ENCODE measurements around the gene LRPAP1.
"Not testable (repeated sequence)": the region's sequence is repeated elsewhere in the genome, so short reads cannot be mapped to it uniquely, and the experiment has no call there.

LRPAP1 gene

DNA sequence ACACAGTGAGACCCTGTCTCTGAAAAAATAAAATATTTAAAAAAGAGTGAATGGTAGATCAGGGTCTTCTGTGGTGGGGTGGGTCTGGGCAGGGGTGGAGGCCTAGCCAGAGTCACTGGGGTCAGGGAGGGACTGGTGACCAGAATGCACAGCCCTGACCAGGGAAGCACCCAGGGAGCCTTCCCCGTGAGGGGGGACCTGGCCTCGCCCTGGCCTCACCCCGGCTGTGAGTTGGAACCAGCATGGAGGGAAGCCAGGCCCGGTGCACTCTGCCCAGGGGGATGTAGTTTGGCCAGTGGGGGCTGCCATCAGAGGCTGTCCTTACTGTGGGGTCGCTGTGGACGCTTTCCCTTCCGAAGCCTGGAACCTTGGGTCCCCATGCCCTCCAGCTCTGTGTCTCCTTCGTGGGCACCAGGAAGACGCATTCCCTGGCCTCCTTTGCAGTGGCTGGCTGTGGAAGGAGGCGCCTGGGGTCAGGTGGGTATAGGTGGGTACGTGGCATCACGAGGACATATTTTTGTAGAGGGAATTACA, 18.6 kb upstream of the LRPAP1 start:
- not testable (repeated sequence) for H3K4me1 ChIP-seq (ENCODE audit: insufficient read depth, insufficient read length); H3K27me3 ChIP-seq (ENCODE audit: insufficient read depth, insufficient read length)

DNA sequence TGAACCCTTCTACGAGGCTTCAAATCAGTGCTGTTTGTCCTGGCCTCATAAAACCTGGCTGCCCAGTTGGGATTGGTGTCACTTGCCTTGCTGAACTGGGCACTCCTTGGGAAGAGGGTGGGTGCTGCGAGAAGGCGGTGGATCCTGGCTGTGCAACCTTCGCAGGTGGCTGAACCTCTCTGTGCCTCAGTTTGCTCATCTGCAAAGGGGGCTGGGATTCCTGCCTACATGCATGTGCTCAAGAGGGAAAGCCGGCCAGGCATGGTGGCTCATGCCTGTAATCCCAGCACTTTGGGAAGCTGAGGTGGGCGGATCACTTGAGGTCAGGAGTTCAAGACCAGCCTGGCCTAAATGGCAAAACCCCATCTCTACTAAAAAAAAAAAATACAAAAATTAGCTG, 17.8 kb upstream of the LRPAP1 start:
- H3K9ac ChIP-seq (ENCODE audit: insufficient read length, low read depth); H3K9me3 ChIP-seq (ENCODE audit: insufficient read depth, low read length); H3K4me3 ChIP-seq (ENCODE audit: insufficient read length, low read depth); H3K4me1 ChIP-seq (ENCODE audit: insufficient read depth, insufficient read length); DNase-seq (ENCODE audit: low read depth, low spot score); H3K36me3 ChIP-seq (ENCODE audit: insufficient read depth, insufficient read length, low read length); H3K27me3 ChIP-seq (ENCODE audit: insufficient read depth, insufficient read length): not testable (repeated sequence)

More for the DNA sequence above, 18.6 kb upstream of the LRPAP1 start:
- not testable (repeated sequence) for H3K36me3 ChIP-seq (ENCODE audit: insufficient read depth, insufficient read length, low read length); H3K9me3 ChIP-seq (ENCODE audit: insufficient read depth, low read length); H3K9ac ChIP-seq (ENCODE audit: insufficient read length, low read depth); H3K4me3 ChIP-seq (ENCODE audit: insufficient read length, low read depth); DNase-seq (ENCODE audit: low read depth, low spot score)

DNA sequence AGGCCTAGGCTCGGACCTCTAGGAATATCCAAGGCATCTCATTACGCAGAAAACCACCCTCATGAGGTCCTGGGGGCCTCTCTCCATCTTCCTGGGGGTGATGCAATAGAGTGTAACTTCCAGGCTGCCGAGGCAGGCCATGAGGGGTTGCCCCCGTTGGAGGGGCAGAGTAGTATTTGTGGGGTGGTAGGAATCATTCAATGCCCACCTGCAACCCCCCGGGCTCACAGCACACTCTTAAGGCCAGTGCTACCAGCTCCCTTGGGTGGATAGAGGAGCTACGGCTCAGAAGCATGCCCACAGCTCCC, 17.4 kb upstream of the LRPAP1 start:
- H3K9ac ChIP-seq (ENCODE audit: insufficient read length, low read depth); H3K27me3 ChIP-seq (ENCODE audit: insufficient read depth, insufficient read length); H3K4me3 ChIP-seq (ENCODE audit: insufficient read length, low read depth); H3K4me1 ChIP-seq (ENCODE audit: insufficient read depth, insufficient read length); DNase-seq (ENCODE audit: low read depth, low spot score); H3K9me3 ChIP-seq (ENCODE audit: insufficient read depth, low read length); H3K36me3 ChIP-seq (ENCODE audit: insufficient read depth, insufficient read length, low read length): not testable (repeated sequence)

DNA sequence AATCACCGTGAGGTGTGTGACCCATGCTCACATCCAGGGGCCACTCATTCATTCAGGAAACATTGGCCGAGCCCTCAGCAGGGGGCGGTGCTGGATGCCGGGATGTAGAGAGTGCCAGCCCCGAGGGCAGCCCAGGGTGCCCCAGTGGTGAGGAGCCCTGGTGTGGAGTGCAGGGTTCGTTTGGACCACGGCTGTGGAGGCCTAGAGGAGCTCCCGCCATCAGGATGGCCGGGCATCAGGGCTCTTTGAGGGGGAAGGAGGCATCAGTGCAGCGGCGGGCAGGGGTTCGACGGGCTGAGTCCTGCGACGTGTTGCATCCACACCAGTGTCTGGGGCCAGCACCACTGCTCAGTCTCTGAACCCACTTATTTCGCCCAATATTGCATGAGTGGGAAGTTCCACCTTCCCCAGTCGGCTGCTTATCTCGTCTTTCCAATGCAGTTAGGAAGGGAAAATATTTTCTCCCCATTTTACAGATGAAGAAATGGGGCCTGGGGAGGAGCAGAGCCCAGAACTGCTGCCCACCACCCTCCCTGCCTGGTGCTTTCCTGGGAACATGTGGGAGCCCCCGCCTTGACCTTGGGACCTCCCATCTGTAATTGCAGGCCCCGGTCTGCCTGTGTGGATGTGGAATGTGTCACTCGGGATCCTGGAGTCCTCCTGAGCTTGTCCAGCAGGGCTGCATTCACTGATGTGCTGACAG, 16.9 kb upstream of the LRPAP1 start:
- not testable (repeated sequence) for H3K9me3 ChIP-seq (ENCODE audit: insufficient read depth, low read length); H3K9ac ChIP-seq (ENCODE audit: insufficient read length, low read depth); H3K4me3 ChIP-seq (ENCODE audit: insufficient read length, low read depth); H3K27me3 ChIP-seq (ENCODE audit: insufficient read depth, insufficient read length); H3K36me3 ChIP-seq (ENCODE audit: insufficient read depth, insufficient read length, low read length); H3K4me1 ChIP-seq (ENCODE audit: insufficient read depth, insufficient read length); DNase-seq (ENCODE audit: low read depth, low spot score)

DNA sequence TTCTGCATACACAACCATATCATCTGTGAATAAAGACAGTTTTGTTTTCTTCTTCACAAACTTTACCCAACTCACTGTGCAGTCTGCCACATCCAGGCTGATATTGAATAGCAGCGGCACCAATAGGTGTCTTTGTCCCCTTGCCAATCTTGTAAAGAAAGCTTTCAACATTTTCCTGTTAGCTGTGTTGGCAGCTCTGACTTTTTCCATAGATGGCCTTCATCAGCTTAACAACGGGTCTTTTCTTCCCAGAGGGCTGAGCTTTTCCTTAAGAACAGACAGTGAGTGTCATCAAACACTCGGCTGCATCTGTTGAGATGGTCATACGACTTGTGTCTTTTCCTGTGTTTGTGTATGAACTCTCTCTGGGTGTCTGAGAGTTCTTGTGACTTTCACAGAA, 14.5 kb upstream of the LRPAP1 start:
- H3K4me1 ChIP-seq (ENCODE audit: insufficient read depth, insufficient read length); H3K27me3 ChIP-seq (ENCODE audit: insufficient read depth, insufficient read length); H3K9ac ChIP-seq (ENCODE audit: insufficient read length, low read depth); H3K4me3 ChIP-seq (ENCODE audit: insufficient read length, low read depth); DNase-seq (ENCODE audit: low read depth, low spot score); H3K9me3 ChIP-seq (ENCODE audit: insufficient read depth, low read length); H3K36me3 ChIP-seq (ENCODE audit: insufficient read depth, insufficient read length, low read length): not testable (repeated sequence)

DNA sequence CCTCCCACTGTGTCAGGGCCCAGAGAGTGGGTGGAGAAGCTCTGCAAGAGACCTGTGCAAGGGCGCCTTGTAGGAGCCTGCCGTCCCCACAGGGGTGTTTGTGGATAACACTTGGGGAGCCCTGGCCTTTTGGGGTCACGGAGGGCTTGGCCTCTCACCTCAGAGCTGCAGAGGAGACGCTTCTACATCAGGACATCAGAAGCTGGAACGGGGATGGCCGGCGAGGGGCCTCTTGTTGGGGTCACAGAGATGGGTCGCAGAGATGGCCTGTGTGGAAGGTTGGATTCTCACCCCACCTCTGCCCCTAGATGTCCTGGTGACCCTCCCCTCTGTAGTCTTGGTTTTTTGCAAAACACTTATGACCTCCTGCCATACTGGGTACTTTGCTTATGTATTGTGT, 13.1 kb upstream of the LRPAP1 start:
- not testable (repeated sequence) for H3K4me3 ChIP-seq (ENCODE audit: insufficient read length, low read depth); H3K36me3 ChIP-seq (ENCODE audit: insufficient read depth, insufficient read length, low read length); H3K27me3 ChIP-seq (ENCODE audit: insufficient read depth, insufficient read length); H3K9me3 ChIP-seq (ENCODE audit: insufficient read depth, low read length); H3K4me1 ChIP-seq (ENCODE audit: insufficient read depth, insufficient read length); H3K9ac ChIP-seq (ENCODE audit: insufficient read length, low read depth); DNase-seq (ENCODE audit: low read depth, low spot score)

DNA sequence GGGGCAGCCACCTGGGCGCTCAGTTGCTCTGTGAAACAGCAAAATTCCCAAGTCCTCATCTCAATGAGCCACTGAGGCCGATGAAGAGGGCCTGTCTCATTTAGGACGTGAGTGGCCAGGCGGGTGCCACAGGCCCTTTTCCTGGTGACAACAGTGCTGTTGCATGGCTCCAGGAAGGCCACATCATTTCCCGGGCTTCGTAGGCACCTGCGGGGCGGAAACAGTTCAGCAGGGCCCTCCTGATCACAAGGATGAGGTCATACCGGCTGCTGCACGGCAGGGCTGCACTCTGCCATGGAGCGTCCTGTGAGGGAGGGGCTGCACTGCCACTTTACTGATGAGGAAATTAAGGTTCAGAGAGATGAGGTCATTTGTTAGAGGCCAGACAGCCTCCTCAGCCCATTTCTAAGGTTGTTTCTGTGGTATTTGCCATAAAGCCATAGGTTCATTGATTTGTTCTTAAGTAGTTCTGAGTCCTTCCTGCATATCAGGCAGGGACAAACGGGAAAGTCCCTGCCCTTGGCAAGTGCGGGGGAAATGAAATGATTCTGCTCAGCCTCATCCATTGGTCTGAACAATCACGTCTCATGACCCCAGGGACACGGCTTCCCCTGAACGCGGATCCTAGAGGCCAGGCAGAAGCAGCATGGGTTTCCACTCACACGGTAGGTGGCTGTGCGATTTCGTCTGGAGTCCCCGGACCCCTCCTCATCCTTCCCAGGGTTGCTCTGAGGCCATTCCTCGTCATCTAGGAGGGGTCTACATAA, 12.2 kb upstream of the LRPAP1 start:
- H3K9ac ChIP-seq (ENCODE audit: insufficient read length, low read depth); H3K36me3 ChIP-seq (ENCODE audit: insufficient read depth, insufficient read length, low read length); DNase-seq (ENCODE audit: low read depth, low spot score); H3K9me3 ChIP-seq (ENCODE audit: insufficient read depth, low read length); H3K27me3 ChIP-seq (ENCODE audit: insufficient read depth, insufficient read length); H3K4me3 ChIP-seq (ENCODE audit: insufficient read length, low read depth); H3K4me1 ChIP-seq (ENCODE audit: insufficient read depth, insufficient read length): not testable (repeated sequence)

DNA sequence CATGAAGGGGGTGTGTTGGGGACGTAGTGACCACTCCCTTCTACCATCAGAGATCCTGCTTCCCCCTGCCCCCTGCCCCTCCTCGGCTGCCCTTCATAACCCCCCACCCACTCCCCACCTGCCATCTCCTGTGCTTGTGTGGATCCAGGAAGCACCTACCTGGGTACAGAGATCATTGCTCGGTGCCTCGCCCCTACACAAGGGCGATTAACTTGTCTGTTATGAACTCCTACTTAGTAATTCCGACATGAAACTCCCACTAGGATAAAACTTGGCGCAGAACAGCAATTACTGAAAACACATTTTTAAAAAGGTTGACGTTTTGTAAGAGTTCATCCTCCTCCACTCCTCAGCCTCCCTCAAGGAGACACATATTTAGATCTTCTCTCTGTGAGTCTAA, 11.2 kb upstream of the LRPAP1 start:
- H3K36me3 ChIP-seq (ENCODE audit: insufficient read depth, insufficient read length, low read length), result not testable (repeated sequence)

DNA sequence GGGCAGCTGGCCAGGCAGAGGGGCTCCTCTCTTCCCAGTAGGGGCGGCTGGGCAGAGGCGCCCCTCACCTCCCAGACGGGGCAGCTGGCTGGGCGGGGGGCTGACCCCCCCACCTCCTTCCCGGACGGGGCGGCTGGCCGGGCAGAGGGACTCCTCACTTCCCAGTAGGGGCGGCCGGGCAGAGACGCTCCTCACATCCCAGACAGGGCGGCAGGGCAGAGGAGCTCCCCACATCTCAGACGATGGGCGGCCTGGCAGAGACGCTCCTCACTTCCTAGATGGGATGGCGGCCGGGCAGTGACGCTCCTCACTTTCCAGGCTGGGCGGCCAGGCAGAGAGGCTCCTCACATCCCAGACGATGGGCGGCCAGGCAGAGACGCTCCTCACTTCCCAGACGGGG, 6.7 kb upstream of the LRPAP1 start:
- H3K9ac ChIP-seq (ENCODE audit: insufficient read length, low read depth); H3K4me1 ChIP-seq (ENCODE audit: insufficient read depth, insufficient read length); H3K36me3 ChIP-seq (ENCODE audit: insufficient read depth, insufficient read length, low read length); DNase-seq (ENCODE audit: low read depth, low spot score); H3K27me3 ChIP-seq (ENCODE audit: insufficient read depth, insufficient read length); H3K4me3 ChIP-seq (ENCODE audit: insufficient read length, low read depth); H3K9me3 ChIP-seq (ENCODE audit: insufficient read depth, low read length): not testable (repeated sequence)

More for the DNA sequence above, 11.2 kb upstream of the LRPAP1 start:
- not testable (repeated sequence) for DNase-seq (ENCODE audit: low read depth, low spot score); H3K27me3 ChIP-seq (ENCODE audit: insufficient read depth, insufficient read length); H3K4me1 ChIP-seq (ENCODE audit: insufficient read depth, insufficient read length); H3K4me3 ChIP-seq (ENCODE audit: insufficient read length, low read depth); H3K9me3 ChIP-seq (ENCODE audit: insufficient read depth, low read length); H3K9ac ChIP-seq (ENCODE audit: insufficient read length, low read depth)

DNA sequence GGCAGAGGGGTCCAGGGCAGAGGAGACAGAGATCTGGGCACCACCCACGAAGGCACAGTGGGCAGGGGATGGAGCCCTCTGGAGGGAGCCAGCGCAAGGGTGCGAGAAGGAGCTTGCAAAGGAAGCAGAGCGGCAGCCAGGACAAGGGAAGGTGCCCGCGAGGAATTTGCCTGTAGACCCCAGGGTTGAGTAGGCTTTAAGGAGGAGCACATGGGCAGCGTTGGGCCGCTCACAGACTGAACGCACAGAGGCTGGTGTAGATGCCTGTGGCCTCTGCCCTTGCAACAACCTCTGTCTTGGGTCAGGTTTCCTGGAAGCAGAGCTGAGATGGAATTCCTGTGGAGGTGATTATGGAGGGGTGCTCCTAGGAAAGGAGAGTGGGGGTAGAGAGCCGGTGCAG, 3.6 kb upstream of the LRPAP1 start:
- not testable (repeated sequence) for H3K4me3 ChIP-seq (ENCODE audit: insufficient read length, low read depth); H3K9me3 ChIP-seq (ENCODE audit: insufficient read depth, low read length); H3K36me3 ChIP-seq (ENCODE audit: insufficient read depth, insufficient read length, low read length); H3K9ac ChIP-seq (ENCODE audit: insufficient read length, low read depth); DNase-seq (ENCODE audit: low read depth, low spot score)
- H3K27me3 ChIP-seq (ENCODE audit: insufficient read depth, insufficient read length), result peaks cover 34% of the 10 kb centered on the region
- peaks cover 18% of the 10 kb centered on the region for H3K4me1 ChIP-seq (ENCODE audit: insufficient read depth, insufficient read length)

Data from NT2/D1 (cell line).